ENCODE results near the gene FAM168A. TPM values are rescaled to one million over a fixed set of nuclear protein-coding genes. Genes with fewer than 3 reads are reported as not detected.

Gene FAM168A
- total RNA-seq, 1 experiment from 2014 or later, result 21.1 TPM

DNA sequence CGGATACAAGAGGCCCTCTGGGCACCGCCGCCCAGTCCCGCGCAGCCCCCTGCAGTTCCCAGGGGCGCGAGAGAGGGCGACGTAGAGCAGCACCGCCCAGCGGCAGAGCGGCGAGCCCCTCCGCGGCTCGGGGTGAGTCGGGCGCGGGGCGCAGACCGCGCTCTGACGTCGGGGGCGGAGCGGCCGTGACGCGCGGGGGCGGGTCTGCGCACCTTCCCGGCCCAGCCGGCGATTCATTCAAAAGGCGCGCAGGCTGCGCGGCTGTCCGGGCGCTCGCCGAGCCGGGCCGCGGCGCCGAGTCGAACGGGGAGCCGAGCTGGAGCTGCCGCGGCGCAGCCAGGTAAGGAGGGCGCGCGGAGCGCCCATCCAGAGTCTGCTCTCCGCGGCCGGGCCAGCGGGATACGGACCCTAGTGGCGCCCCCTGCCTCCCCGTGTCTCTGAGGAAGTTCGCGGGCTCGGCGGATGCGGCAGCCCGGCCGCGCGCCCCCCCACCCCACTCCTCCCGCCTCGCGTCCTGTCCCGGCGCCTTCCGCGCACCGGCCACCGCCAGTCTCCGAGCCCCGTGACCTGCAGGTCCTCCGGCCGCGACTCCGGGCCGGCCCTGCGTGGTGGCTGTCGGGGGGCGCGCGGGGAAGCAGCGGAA is 221.6 kb downstream of the FAM168A start, which contains the start of gene RELT:
TSS of gene RELT (plus strand) at position 240 of the 643 bp plus-strand sequence. CDS start 12,738 bp downstream, outside the sequence.
- Histone ChIP-seq H3K4ac (ENCODE audit: low read depth, low read length) (no peak within 1 kb of the TSS), H3K79me1 (ENCODE audit: insufficient read depth, low read depth, low read length, poor library complexity, severe bottlenecking) (no peaks in the 10 kb centered on the region), H3K56ac (ENCODE audit: insufficient read length, low read depth, low read length) (no peak within 1 kb of the TSS), H2BK12ac (ENCODE audit: insufficient read length, low read depth, low read length) (no peak within 1 kb of the TSS), H2AK5ac (ENCODE audit: insufficient read length, low read length) (no peak within 1 kb of the TSS), H3K27me3 (ENCODE audit: insufficient read depth, low read length) (no peaks in the 10 kb centered on the region; the same call in 1 of the 2 replicates), H3K23ac (ENCODE audit: insufficient read length, low read depth, low read length) (no peak within 1 kb of the TSS), H3T11ph (ENCODE audit: low read length) (no peak within 1 kb of the TSS), H3K18ac (ENCODE audit: insufficient read length, low read depth, low read length) (no peak within 1 kb of the TSS), H4K20me1 (ENCODE audit: control insufficient read depth, insufficient read depth, insufficient read length) (no peaks in the 10 kb centered on the region), H3K4me1 (ENCODE audit: insufficient read depth, low read length) (peaks cover 3% of the 10 kb centered on the region; the same call in 1 of the 2 replicates), H3K9me3 (ENCODE audit: control insufficient read depth, low read depth, low read length) (no peaks in the 10 kb centered on the region), H3K79me2 (ENCODE audit: insufficient read depth, low read length) (no peaks in the 10 kb centered on the region; the same call in 1 of the 2 replicates), H4K5ac (ENCODE audit: insufficient read length, low read depth, low read length) (no peak within 1 kb of the TSS), H2AFZ (ENCODE audit: low read length) (no peak within 1 kb of the TSS), H2BK15ac (ENCODE audit: low read depth, low read length) (no peak within 1 kb of the TSS), H4K91ac (ENCODE audit: insufficient read length, low read depth, low read length) (no peak within 1 kb of the TSS), H3K14ac (ENCODE audit: insufficient read depth, low read length) (peak within 1 kb of the TSS; percentile 49), H3K27ac (ENCODE audit: insufficient read length, low read depth, low read length) (no peak within 1 kb of the TSS), H4K8ac (replicated peaks; ENCODE audit: insufficient read length, low read depth, low read length) (no peak within 1 kb of the TSS), H3K9ac (ENCODE audit: extremely low read depth, insufficient read length, low read length) (peak within 1 kb of the TSS; percentile 12), H2BK5ac (ENCODE audit: insufficient read length, low read length) (no peak within 1 kb of the TSS), H2BK120ac (ENCODE audit: low read depth, low read length, poor library complexity, severe bottlenecking) (no peak within 1 kb of the TSS), H3K4me2 (ENCODE audit: insufficient read depth, insufficient read length, low read length) (peak within 1 kb of the TSS; percentile 68), H3K23me2 (ENCODE audit: insufficient read length, low read depth, low read length, poor library complexity, severe bottlenecking) (peaks cover 6% of the 10 kb centered on the region), H2BK20ac (ENCODE audit: low read depth, low read length, poor library complexity, severe bottlenecking) (no peak within 1 kb of the TSS)
- Mint-ChIP-seq H3K9me3 (no peaks in the 10 kb centered on the region), H3K27ac (peak within 1 kb of the TSS in 1 of 3 experiments; percentile 74; a peak in 1 of 7 replicates), H3K4me1 (peaks cover 19% of the 10 kb centered on the region in 2 experiments), H3K36me3 (ENCODE audit: insufficient read depth in 1 of 3, low read depth in 3 of 3) (no peaks in the 10 kb centered on the region; a peak in 1 of 7 replicates), H3K4me3 (peak within 1 kb of the TSS; percentile 80 to 86), H3K27me3 (ENCODE audit: low read depth) (peaks cover 25% of the 10 kb centered on the region)
- WGBS (ENCODE audit: extremely low coverage, insufficient read length, low lambda C conversion rate), result no CpG with 5 or more reads among the region's 96 CpGs
- DNase-seq, result peak; percentile 94
- TF ChIP-seq, protein P1, sequence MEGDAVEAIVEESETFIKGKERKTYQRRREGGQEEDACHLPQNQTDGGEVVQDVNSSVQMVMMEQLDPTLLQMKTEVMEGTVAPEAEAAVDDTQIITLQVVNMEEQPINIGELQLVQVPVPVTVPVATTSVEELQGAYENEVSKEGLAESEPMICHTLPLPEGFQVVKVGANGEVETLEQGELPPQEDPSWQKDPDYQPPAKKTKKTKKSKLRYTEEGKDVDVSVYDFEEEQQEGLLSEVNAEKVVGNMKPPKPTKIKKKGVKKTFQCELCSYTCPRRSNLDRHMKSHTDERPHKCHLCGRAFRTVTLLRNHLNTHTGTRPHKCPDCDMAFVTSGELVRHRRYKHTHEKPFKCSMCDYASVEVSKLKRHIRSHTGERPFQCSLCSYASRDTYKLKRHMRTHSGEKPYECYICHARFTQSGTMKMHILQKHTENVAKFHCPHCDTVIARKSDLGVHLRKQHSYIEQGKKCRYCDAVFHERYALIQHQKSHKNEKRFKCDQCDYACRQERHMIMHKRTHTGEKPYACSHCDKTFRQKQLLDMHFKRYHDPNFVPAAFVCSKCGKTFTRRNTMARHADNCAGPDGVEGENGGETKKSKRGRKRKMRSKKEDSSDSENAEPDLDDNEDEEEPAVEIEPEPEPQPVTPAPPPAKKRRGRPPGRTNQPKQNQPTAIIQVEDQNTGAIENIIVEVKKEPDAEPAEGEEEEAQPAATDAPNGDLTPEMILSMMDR (conservative IDR thresholded peaks at IDR 0.05), result peak; percentile 89
